GM19467 (cell line): ENCODE measurements around the gene LMAN2.

Experiments used
- ATAC-seq: cut with Tn5 transposase; IDR thresholded peaks from one replicate; pipeline ENCODE4 v1.9.1; 2021; ENCODE audit warnings: mild to moderate bottlenecking, moderate library complexity; ENCODE audit not compliant: unreplicated experiment

Gene LMAN2

GRCh38 chr5:177351392-177352329 lies at the start of gene LMAN2:
Gene LMAN2 (minus strand): TSS chr5:177351668. CDS start chr5:177351647, 21 bp downstream.
- ATAC-seq: peak; percentile 91

- no peak for ATAC-seq
Measured at GRCh38 chr5:177399997-177400868, 48.8 kb upstream of the LMAN2 start, which contains the start of gene PFN3. Gene PFN3 (minus strand): TSS chr5:177400661. CDS start chr5:177400576, 85 bp downstream.

- ATAC-seq: no peak
Measured at GRCh38 chr5:177397875-177398390, 46.5 kb upstream of the LMAN2 start.

GRCh38 chr5:177396807-177397206 lies 45.3 kb upstream of the LMAN2 start:
- no peak for ATAC-seq

GRCh38 chr5:177396078-177396477 lies 44.6 kb upstream of the LMAN2 start:
- ATAC-seq: no peak

GRCh38 chr5:177393990-177394389 lies 42.5 kb upstream of the LMAN2 start:
- no peak for ATAC-seq

- no peak for ATAC-seq
Measured at GRCh38 chr5:177393206-177393765, 41.8 kb upstream of the LMAN2 start.

GRCh38 chr5:177392765-177393164 lies 41.3 kb upstream of the LMAN2 start:
- no peak for ATAC-seq

- ATAC-seq: peak; percentile 69
Measured at GRCh38 chr5:177390363-177391300, 39.2 kb upstream of the LMAN2 start.

- no peak for ATAC-seq
Measured at GRCh38 chr5:177389241-177390169, 38.0 kb upstream of the LMAN2 start.

- ATAC-seq: no peak
Measured at GRCh38 chr5:177388521-177389052, 37.1 kb upstream of the LMAN2 start.

GRCh38 chr5:177387405-177387804 lies 35.9 kb upstream of the LMAN2 start:
- ATAC-seq: no peak

- ATAC-seq: no peak
Measured at GRCh38 chr5:177386542-177386941, 35.1 kb upstream of the LMAN2 start.

- no peak for ATAC-seq
Measured at GRCh38 chr5:177385720-177386119, 34.3 kb upstream of the LMAN2 start.

- no peak for ATAC-seq
Measured at GRCh38 chr5:177384134-177384533, 32.7 kb upstream of the LMAN2 start, which contains the start of gene SLC34A1. Gene SLC34A1 (plus strand): TSS chr5:177384434. CDS start chr5:177385742, 1,308 bp downstream.

- no peak for ATAC-seq
Measured at GRCh38 chr5:177383181-177383580, 31.7 kb upstream of the LMAN2 start.

- ATAC-seq: no peak
Measured at GRCh38 chr5:177382423-177383029, 31.1 kb upstream of the LMAN2 start.

- ATAC-seq: no peak
Measured at GRCh38 chr5:177380805-177381126, 29.3 kb upstream of the LMAN2 start.
